DOHH2 (cell line): ENCODE measurements around the gene ASXL1.

Experiments used
- CTCF ChIP-seq: fragments of 200-600 bp; sonication (generic); IDR thresholded peaks from one replicate; pipeline ENCODE4 v1.5.1; 2014; ENCODE audit warnings: antibody characterized with exemption, mild to moderate bottlenecking, low read depth, low read length; ENCODE audit not compliant: poor library complexity, severe bottlenecking
- EZH2phosphoT487 ChIP-seq: fragments of 200-600 bp; sonication (generic); IDR thresholded peaks from 2 replicates; pipeline ENCODE4 v1.6.1; 2017; ENCODE audit warnings: borderline replicate concordance, mild to moderate bottlenecking, antibody characterized with exemption, low read length, moderate library complexity, mixed read lengths

- TF ChIP-seq CTCF (no peak), EZH2phosphoT487 (no peak)
Observed at GRCh38 chr20:32440069-32440757, 82.1 kb downstream of the ASXL1 start.
